MCF 10A (cell line): ENCODE data around the gene COX6B2. TPM values are rescaled to one million over a fixed set of nuclear protein-coding genes. Genes with fewer than 3 reads are reported as not detected.

Source experiments
- BruUV-seq: library from RNA; stranded (reverse); fragments of 400-500 nt; replicated peaks from 2 replicates; lab custom pipeline; 2021; lab: Mats Ljungman, UMichigan
- CTCF ChIA-PET: fragments of 300-600 bp; sonication (Branson Sonifier 250); formaldehyde crosslinking; extraction: SDS; loops from one replicate; lab custom pipeline; 2021; ENCODE audit warnings: antibody characterized with exemption, inconsistent platforms; lab: Yijun Ruan, JAX
- POLR2A ChIA-PET: fragments of 300-600, 350-650 bp; sonication (Branson Sonifier 250); formaldehyde crosslinking; extraction: SDS; loops from one replicate; lab custom pipeline; 2020; ENCODE audit warnings: antibody characterized with exemption, inconsistent platforms; lab: Yijun Ruan, JAX
- DNase-seq: peaks from one replicate; pipeline ENCODE4 v3.0.0-alpha.2; 2018; ENCODE audit not compliant: unreplicated experiment
- H3K27ac Mint-ChIP-seq: one replicate; pipeline ENCODE4 v1.8.0; 2022; ENCODE audit warnings: mild to moderate bottlenecking, low read depth, mixed read lengths; ENCODE audit not compliant: unreplicated experiment
- H3K27me3 Mint-ChIP-seq: one replicate; pipeline ENCODE4 v1.8.0; 2022; ENCODE audit warnings: mixed read lengths; ENCODE audit not compliant: insufficient read depth, unreplicated experiment
- H3K36me3 Mint-ChIP-seq: one replicate; pipeline ENCODE4 v1.8.0; 2022; ENCODE audit warnings: mild to moderate bottlenecking, moderate library complexity, mixed read lengths; ENCODE audit not compliant: insufficient read depth, unreplicated experiment
- H3K4me1 Mint-ChIP-seq: one replicate; pipeline ENCODE4 v1.8.0; 2022; ENCODE audit warnings: mixed read lengths; ENCODE audit not compliant: insufficient read depth, unreplicated experiment
- H3K4me3 Mint-ChIP-seq: one replicate; pipeline ENCODE4 v1.8.0; 2022; ENCODE audit warnings: mild to moderate bottlenecking, moderate library complexity, mixed read lengths; ENCODE audit not compliant: unreplicated experiment
- H3K9me3 Mint-ChIP-seq: one replicate; pipeline ENCODE4 v1.8.0; 2022; ENCODE audit warnings: mixed read lengths; ENCODE audit not compliant: unreplicated experiment
- intact Hi-C: fragments of 100-400 bp; cut with micrococcal nuclease; formaldehyde crosslinking; loops from 2 replicates; pipeline ENCODE4 v1.14.1; 2022
- total RNA-seq: library from RNA; stranded (reverse); gene quantifications from 2 replicates; pipeline ENCODE4 v1.2.3, GENCODE V29; 2022
- TF ChIP-seq, protein P1 (sequence below): fragments of 200-600 bp; IDR thresholded peaks from one replicate; pipeline ENCODE4 v1.8.0; 2022; ENCODE audit warnings: antibody characterized with exemption, mild to moderate bottlenecking; ENCODE audit not compliant: unreplicated experiment

COX6B2 gene
- total RNA-seq, 1 experiment from 2014 or later: 0.33 TPM

DNA sequence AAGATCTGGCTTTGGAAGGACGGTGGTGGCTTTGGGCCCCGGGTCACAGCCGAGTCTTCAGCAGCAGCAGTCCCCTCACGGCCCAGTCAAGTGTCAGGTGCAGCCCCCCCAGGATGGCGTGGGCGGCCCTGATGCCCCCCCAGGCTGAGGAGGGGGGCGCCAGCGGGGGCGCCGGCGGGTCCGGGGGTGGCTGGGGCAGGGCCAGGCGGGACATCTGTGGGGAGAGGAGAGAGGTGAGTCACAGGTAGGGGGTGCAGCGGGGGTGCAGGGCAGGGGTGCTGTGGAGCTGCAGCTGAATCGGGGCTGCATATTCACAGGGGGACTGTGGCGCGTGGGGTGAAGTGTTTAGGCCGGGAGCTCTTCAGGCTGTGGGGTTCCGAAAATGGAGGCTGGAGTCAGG is 11.4 kb upstream of the COX6B2 start:
- intact Hi-C loops: no loop called here
- H3K27ac Mint-ChIP-seq: no peak overlapping the region
- no TSS peak for BruUV-seq
- POLR2A ChIA-PET: interaction anchor here (0.5 to 1.1 kb wide), 2 partner anchors 11 to 902 kb away, joined by 3 to 4 read pairs; partner anchors contain the start of gene LENG9
- H3K4me1 Mint-ChIP-seq: peaks cover 14% of the 10 kb centered on the region
- H3K9me3 Mint-ChIP-seq: no peaks in the 10 kb centered on the region
- H3K36me3 Mint-ChIP-seq: peaks cover 10% of the 10 kb centered on the region
- peaks cover 11% of the 10 kb centered on the region for H3K27me3 Mint-ChIP-seq
- no peak for DNase-seq
- no peak overlapping the region for H3K4me3 Mint-ChIP-seq
- TF ChIP-seq, protein P1, sequence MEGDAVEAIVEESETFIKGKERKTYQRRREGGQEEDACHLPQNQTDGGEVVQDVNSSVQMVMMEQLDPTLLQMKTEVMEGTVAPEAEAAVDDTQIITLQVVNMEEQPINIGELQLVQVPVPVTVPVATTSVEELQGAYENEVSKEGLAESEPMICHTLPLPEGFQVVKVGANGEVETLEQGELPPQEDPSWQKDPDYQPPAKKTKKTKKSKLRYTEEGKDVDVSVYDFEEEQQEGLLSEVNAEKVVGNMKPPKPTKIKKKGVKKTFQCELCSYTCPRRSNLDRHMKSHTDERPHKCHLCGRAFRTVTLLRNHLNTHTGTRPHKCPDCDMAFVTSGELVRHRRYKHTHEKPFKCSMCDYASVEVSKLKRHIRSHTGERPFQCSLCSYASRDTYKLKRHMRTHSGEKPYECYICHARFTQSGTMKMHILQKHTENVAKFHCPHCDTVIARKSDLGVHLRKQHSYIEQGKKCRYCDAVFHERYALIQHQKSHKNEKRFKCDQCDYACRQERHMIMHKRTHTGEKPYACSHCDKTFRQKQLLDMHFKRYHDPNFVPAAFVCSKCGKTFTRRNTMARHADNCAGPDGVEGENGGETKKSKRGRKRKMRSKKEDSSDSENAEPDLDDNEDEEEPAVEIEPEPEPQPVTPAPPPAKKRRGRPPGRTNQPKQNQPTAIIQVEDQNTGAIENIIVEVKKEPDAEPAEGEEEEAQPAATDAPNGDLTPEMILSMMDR: no peak
- CTCF ChIA-PET: interaction anchor here (0.5 to 1.4 kb wide), 5 partner anchors 13 to 225 kb away, joined by 4 to 6 read pairs (median 5); partner anchors contain the start of gene TMEM238

DNA sequence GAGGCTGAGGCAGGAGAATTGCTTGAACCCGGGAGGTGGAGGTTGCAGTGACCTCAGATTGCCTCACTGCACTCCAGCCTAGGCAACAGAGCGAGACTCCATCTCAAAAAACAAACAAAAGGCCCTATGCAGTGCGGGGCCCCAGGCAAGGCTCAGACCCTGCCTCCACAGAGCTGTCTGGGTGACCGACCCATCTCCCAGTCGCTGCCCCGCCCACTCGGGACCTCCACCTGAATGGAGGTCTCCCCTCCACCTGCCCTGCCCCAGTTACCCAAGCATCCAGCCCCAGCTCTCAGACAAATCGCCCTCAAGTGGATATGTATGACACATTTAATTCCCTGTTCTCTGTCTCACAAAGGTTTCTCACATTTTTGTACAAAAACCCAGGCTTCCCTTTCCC is 10.7 kb upstream of the COX6B2 start:
- CTCF ChIA-PET: interaction anchor here (1.4 kb wide), 1 partner anchor 17 kb away, joined by 5 read pairs; no protein-coding TSS in a partner anchor
- H3K9me3 Mint-ChIP-seq: no peaks in the 10 kb centered on the region
- TF ChIP-seq, protein P1: no peak

DNA sequence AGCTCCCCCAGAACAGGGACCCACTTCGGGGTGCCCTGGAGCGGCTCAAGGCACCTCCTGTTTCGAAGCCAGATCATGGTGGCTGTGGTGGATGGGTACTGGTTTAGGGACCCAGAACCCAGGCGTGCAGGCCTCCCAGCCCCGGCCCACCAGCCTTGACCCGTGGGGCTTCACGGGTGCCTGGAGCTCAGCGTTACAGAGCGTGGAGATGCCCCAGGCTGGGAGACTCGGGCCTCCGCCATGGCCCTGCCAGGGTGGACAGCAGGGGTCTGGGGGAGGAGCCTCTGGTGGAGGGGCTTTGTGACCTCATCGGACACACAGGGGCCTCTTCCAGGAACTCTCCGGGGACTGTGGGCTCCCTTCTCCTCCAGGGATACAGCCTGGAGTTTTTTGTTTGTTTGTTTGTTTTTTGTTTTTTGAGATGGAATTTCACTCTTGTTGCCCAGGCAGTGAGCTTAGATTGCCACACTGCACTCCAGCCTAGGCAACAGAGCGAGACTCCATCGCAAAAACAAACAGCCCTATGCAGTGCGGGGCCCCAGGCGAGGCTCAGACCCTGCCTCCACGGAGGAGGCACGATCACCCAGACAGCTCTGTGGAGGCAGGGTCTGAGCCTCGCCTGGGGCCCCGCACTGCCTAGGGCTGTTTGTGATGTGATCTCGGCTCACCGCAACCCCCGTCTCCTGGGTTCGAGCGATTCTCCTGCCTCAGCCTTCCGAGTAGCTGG is 8.6 kb upstream of the COX6B2 start, which contains the start of gene GARIN5B:
Gene GARIN5B, minus strand, starts transcription at position 271 of the 727 bp plus-strand sequence. Its CDS starts 194 bp downstream, at position 77.
- POLR2A ChIA-PET: interaction anchor here (0.6 to 0.9 kb wide), 2 partner anchors 15 to 24 kb away, joined by 3 to 4 read pairs; partner anchors contain the start of gene KMT5C
- H3K4me1 Mint-ChIP-seq: no peaks in the 10 kb centered on the region
- no peak within 1 kb of the TSS for H3K4me3 Mint-ChIP-seq
- DNase-seq: no peak
- CTCF ChIA-PET: no interaction called here
- intact Hi-C loops: no loop called here
- no peaks in the 10 kb centered on the region for H3K9me3 Mint-ChIP-seq
- BruUV-seq: no TSS peak
- no peaks in the 10 kb centered on the region for H3K36me3 Mint-ChIP-seq
- TF ChIP-seq, protein P1: no peak
- H3K27ac Mint-ChIP-seq: no peak within 1 kb of the TSS
- H3K27me3 Mint-ChIP-seq: no peaks in the 10 kb centered on the region

More for the DNA sequence above, 10.7 kb upstream of the COX6B2 start:
- DNase-seq: no peak
- POLR2A ChIA-PET: no interaction called here
- peaks cover 6% of the 10 kb centered on the region for H3K36me3 Mint-ChIP-seq
- peaks cover 4% of the 10 kb centered on the region for H3K27me3 Mint-ChIP-seq
- BruUV-seq: no TSS peak
- H3K27ac Mint-ChIP-seq: no peak overlapping the region
- no peak overlapping the region for H3K4me3 Mint-ChIP-seq
- peaks cover 6% of the 10 kb centered on the region for H3K4me1 Mint-ChIP-seq
- intact Hi-C loops: no loop called here

DNA sequence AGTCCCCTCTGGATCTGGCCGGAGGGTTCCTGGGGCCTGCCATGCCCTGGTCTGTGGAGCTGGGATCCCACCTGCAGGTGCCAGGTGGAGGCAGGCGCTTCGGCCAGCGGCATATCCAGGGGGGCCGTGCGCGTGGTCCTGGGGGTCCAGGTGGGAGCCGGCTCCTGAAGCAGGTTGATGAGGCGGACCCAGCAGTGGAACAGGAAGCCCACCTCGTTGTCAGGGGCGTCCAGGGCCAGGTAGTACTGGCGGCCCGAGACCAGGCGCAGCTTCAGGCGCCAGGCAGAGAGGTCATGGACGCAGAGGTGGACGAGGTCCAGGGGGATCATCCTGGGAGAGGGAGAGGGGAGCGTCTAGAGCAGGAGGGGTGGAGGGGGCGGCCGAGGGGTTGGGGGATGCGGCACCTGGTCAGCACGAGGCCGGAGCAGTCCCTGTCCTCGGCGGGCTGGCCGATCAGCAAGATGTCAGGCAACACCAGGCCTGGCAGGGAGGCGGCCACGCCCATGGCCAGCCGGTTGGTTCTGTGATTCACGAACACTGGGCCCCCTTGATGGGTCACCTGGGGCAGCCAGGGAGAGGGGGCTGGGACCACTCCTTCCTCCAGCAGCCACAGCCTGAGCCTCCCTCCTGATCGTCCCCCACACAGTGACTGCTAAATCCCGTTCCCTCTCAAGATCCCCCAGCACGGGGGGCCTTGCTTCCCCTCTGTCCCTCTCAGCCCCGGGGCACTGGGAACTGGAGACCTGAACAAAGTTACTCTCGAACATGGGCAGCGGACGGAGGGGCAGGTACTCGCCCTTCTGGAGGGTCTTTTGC is 7.9 kb upstream of the COX6B2 start:
- POLR2A ChIA-PET: interaction anchor here (1.0 to 1.2 kb wide), 3 partner anchors 9 to 25 kb away, joined by 3 to 6 read pairs (median 3); no protein-coding TSS in a partner anchor
- H3K27me3 Mint-ChIP-seq: peaks cover 5% of the 10 kb centered on the region

More for the DNA sequence above, 7.9 kb upstream of the COX6B2 start:
- Mint-ChIP-seq H3K4me1 (no peaks in the 10 kb centered on the region), H3K27ac (no peak overlapping the region), H3K9me3 (no peaks in the 10 kb centered on the region), H3K36me3 (no peaks in the 10 kb centered on the region), H3K4me3 (no peak overlapping the region)
- BruUV-seq: no TSS peak
- TF ChIP-seq, protein P1: no peak
- DNase-seq: no peak
- intact Hi-C loops: no loop called here
- CTCF ChIA-PET: no interaction called here
